AG04450 (cell line): ENCODE data around the gene FAM124B. TPM values are rescaled to one million over a fixed set of nuclear protein-coding genes. Genes with fewer than 3 reads are reported as not detected.
A peak's percentile ranks its signal among the peaks of the same experiment; 100 is the strongest.

Experiments
- CTCF ChIA-PET: fragments of 300-600, 350-600 bp; formaldehyde crosslinking; extraction: SDS; loops from one replicate; lab custom pipeline; 2022; ENCODE audit warnings: antibody characterized with exemption, inconsistent platforms; lab: Charles Lee
- POLR2A ChIA-PET: fragments of 350-600 bp; formaldehyde crosslinking; extraction: SDS; loops from one replicate; lab custom pipeline; 2021; ENCODE audit warnings: antibody characterized with exemption, inconsistent platforms; lab: Yijun Ruan, JAX
- DNase-seq: peaks from one replicate; pipeline ENCODE4 v3.0.0-alpha.2; 2011; ENCODE audit warnings: low read depth, low spot score
- H3K27ac ChIP-seq: one replicate; pipeline ENCODE4 v1.5.1; 2012; ENCODE audit warnings: low read depth, low read length, control low read depth
- H3K27me3 ChIP-seq: one replicate; pipeline ENCODE4 v1.6.0; 2012; ENCODE audit warnings: low read length; ENCODE audit not compliant: control insufficient read depth, insufficient read depth
- H3K4me3 ChIP-seq: 2 replicates; pipeline ENCODE4 v1.5.1; 2011; ENCODE audit warnings: mild to moderate bottlenecking, low read depth, low read length, control low read depth
- H3K9me3 ChIP-seq: 2 replicates; pipeline ENCODE4 v1.5.1; 2012; ENCODE audit warnings: low read length; ENCODE audit not compliant: control insufficient read depth, insufficient read depth
- CTCF ChIP-seq: IDR thresholded peaks from 2 replicates; pipeline ENCODE4 v1.5.1; 2011; ENCODE audit warnings: low read depth, low read length, control low read depth, inconsistent platforms
- polyA plus RNA-seq: library from polyadenylated mRNA; depleted of rRNA; stranded (reverse); fragments of >200 nt; gene quantifications from 2 replicates; pipeline ENCODE4 v1.2.3, GENCODE V29; 2011

Gene FAM124B
- polyA plus RNA-seq, 1 experiment, result not detected

- POLR2A ChIA-PET, result no interaction called here
- TF ChIP-seq CTCF, result no peak
- CTCF ChIA-PET, result no interaction called here
- Histone ChIP-seq H3K4me3 (no peak overlapping the region), H3K27ac (no peak overlapping the region), H3K9me3 (no peaks in the 10 kb centered on the region), H3K27me3 (peaks cover 6% of the 10 kb centered on the region)
- no peak for DNase-seq
Observed at GRCh38 chr2:224444021-224444420, 42.1 kb upstream of the FAM124B start.

- Histone ChIP-seq H3K27ac (no peak overlapping the region), H3K27me3 (peaks cover 8% of the 10 kb centered on the region), H3K4me3 (peak overlapping the region; percentile 63), H3K9me3 (no peaks in the 10 kb centered on the region)
- TF ChIP-seq CTCF, result no peak
- ChIA-PET CTCF (interaction anchor here (0.7 kb wide), 2 partner anchors 9 to 12 kb away, joined by 3 read pairs; no protein-coding TSS in a partner anchor), POLR2A (interaction anchor here (1.2 kb wide), 1 partner anchor 143 kb away, joined by 4 read pairs; the partner anchor contains the start of gene CUL3)
- no peak for DNase-seq
Observed at GRCh38 chr2:224442071-224442967, 40.4 kb upstream of the FAM124B start.

- Histone ChIP-seq H3K27me3 (peaks cover 8% of the 10 kb centered on the region), H3K4me3 (no peak overlapping the region), H3K27ac (no peak overlapping the region), H3K9me3 (no peaks in the 10 kb centered on the region)
- DNase-seq, result no peak
- POLR2A ChIA-PET, result no interaction called here
- no peak for TF ChIP-seq CTCF
- CTCF ChIA-PET, result interaction anchor here (1.0 kb wide), 1 partner anchor 9 kb away, joined by 5 read pairs; no protein-coding TSS in a partner anchor
Observed at GRCh38 chr2:224440988-224441387, 39.1 kb upstream of the FAM124B start.

GRCh38 chr2:224438726-224439125 lies 36.8 kb upstream of the FAM124B start:
- CTCF ChIA-PET, result interaction anchor here (0.7 to 1.0 kb wide), 2 partner anchors 10 to 468 kb away, joined by 3 read pairs; no protein-coding TSS in a partner anchor
- POLR2A ChIA-PET, result no interaction called here
- DNase-seq, result no peak
- Histone ChIP-seq H3K9me3 (no peaks in the 10 kb centered on the region), H3K4me3 (no peak overlapping the region), H3K27me3 (peaks cover 10% of the 10 kb centered on the region), H3K27ac (no peak overlapping the region)
- TF ChIP-seq CTCF, result no peak

GRCh38 chr2:224436634-224437033 lies 34.7 kb upstream of the FAM124B start:
- no peak for DNase-seq
- no peak overlapping the region for H3K4me3 ChIP-seq
- H3K9me3 ChIP-seq, result no peaks in the 10 kb centered on the region; the same call in 1 of the 2 replicates
- H3K27ac ChIP-seq, result no peak overlapping the region
- POLR2A ChIA-PET, result no interaction called here
- CTCF ChIA-PET, result no interaction called here
- no peak for TF ChIP-seq CTCF
- H3K27me3 ChIP-seq, result peaks cover 10% of the 10 kb centered on the region
